T follicular helper cell (primary cell): Measurements from ENCODE around the gene MYL2.

Experiments used
- DNase-seq: peaks from one replicate; pipeline ENCODE4 v3.0.0-alpha.2; 2020; ENCODE audit warnings: low read depth

Gene MYL2

GRCh38 chr12:110896559-110896958, 23.8 kb downstream of the MYL2 start:
- DNase-seq, result no peak

- no peak for DNase-seq
Observed at GRCh38 chr12:110893956-110894355, 26.4 kb downstream of the MYL2 start.

- no peak for DNase-seq
Observed at GRCh38 chr12:110889361-110889760, 31.0 kb downstream of the MYL2 start.

GRCh38 chr12:110888256-110888991, 32.0 kb downstream of the MYL2 start:
- no peak for DNase-seq

GRCh38 chr12:110885152-110885840, 35.1 kb downstream of the MYL2 start:
- no peak for DNase-seq

GRCh38 chr12:110883251-110883650, 37.1 kb downstream of the MYL2 start:
- DNase-seq, result no peak

GRCh38 chr12:110880651-110881050, 39.7 kb downstream of the MYL2 start:
- no peak for DNase-seq

GRCh38 chr12:110874781-110875180, 45.6 kb downstream of the MYL2 start:
- DNase-seq, result no peak

GRCh38 chr12:110874351-110874750, 46.0 kb downstream of the MYL2 start:
- DNase-seq, result no peak

GRCh38 chr12:110872100-110872499, 48.3 kb downstream of the MYL2 start:
- DNase-seq, result no peak

- no peak for DNase-seq
Observed at GRCh38 chr12:110869803-110870202, 50.6 kb downstream of the MYL2 start.

- DNase-seq, result no peak
Observed at GRCh38 chr12:110869026-110869425, 51.4 kb downstream of the MYL2 start.

GRCh38 chr12:110865521-110865920, 54.9 kb downstream of the MYL2 start:
- no peak for DNase-seq

GRCh38 chr12:110863161-110863560, 57.2 kb downstream of the MYL2 start:
- DNase-seq, result no peak

GRCh38 chr12:110862329-110862728, 58.0 kb downstream of the MYL2 start:
- no peak for DNase-seq

- DNase-seq, result no peak
Observed at GRCh38 chr12:110861729-110862128, 58.6 kb downstream of the MYL2 start.
